ENCODE results near the gene PCDH19.

The PCDH19 gene

GRCh38 chrX:100340491-100341141, 69.5 kb downstream of the PCDH19 start:
- no peak overlapping the region for H3K27ac ChIP-seq (ENCODE audit: low read length)
- no peaks in the 10 kb centered on the region for H3K27me3 ChIP-seq (ENCODE audit: control insufficient read depth, insufficient read depth, low read length)

DNA sequence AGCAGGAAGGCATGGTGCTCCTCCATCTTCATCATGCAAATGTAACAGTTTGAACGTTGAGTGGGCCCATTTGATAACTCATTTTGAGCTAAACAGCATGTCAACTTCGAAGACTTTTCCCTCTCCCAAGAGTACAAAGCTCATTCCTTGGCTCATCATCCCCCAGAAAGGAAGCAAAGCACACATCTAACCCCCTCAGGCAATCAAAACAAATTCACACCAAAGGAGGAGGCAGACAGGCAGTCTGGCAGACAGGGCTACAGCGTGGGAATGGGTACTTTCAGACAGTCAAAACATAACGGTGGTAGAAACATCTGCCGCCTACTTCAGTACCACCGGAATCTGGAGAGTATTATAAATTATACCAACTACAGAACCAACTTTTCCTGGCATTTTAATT, 81.7 kb downstream of the PCDH19 start:
- Histone ChIP-seq H3K27ac (ENCODE audit: low read length) (no peak overlapping the region), H3K27me3 (ENCODE audit: control insufficient read depth, insufficient read depth, low read length) (no peaks in the 10 kb centered on the region), H3K36me3 (ENCODE audit: control insufficient read depth, low read depth, low read length) (no peaks in the 10 kb centered on the region), H3K9me3 (ENCODE audit: control insufficient read depth, low read depth, low read length) (no peaks in the 10 kb centered on the region), H3K9ac (ENCODE audit: low read length) (no peak overlapping the region), H3K4me1 (ENCODE audit: control insufficient read depth, low read depth, low read length) (peaks cover 9% of the 10 kb centered on the region), H3K4me3 (ENCODE audit: low read length) (no peak overlapping the region)

More at GRCh38 chrX:100340491-100341141, 69.5 kb downstream of the PCDH19 start:
- Histone ChIP-seq H3K4me3 (ENCODE audit: low read length) (no peak overlapping the region), H3K4me1 (ENCODE audit: control insufficient read depth, low read depth, low read length) (no peaks in the 10 kb centered on the region), H3K9me3 (ENCODE audit: control insufficient read depth, low read depth, low read length) (no peaks in the 10 kb centered on the region), H3K9ac (ENCODE audit: low read length) (no peak overlapping the region), H3K36me3 (ENCODE audit: control insufficient read depth, low read depth, low read length) (no peaks in the 10 kb centered on the region)

- Histone ChIP-seq H3K9ac (ENCODE audit: low read length) (no peak overlapping the region), H3K27ac (ENCODE audit: low read length) (no peak overlapping the region), H3K9me3 (ENCODE audit: control insufficient read depth, low read depth, low read length) (no peaks in the 10 kb centered on the region), H3K4me3 (ENCODE audit: low read length) (no peak overlapping the region), H3K4me1 (ENCODE audit: control insufficient read depth, low read depth, low read length) (no peaks in the 10 kb centered on the region), H3K36me3 (ENCODE audit: control insufficient read depth, low read depth, low read length) (no peaks in the 10 kb centered on the region), H3K27me3 (ENCODE audit: control insufficient read depth, insufficient read depth, low read length) (no peaks in the 10 kb centered on the region)
Observed at GRCh38 chrX:100319716-100320115, 90.4 kb downstream of the PCDH19 start.

- no peaks in the 10 kb centered on the region for H3K36me3 ChIP-seq (ENCODE audit: control insufficient read depth, low read depth, low read length)
- H3K9me3 ChIP-seq (ENCODE audit: control insufficient read depth, low read depth, low read length), result no peaks in the 10 kb centered on the region
- H3K27ac ChIP-seq (ENCODE audit: low read length), result no peak overlapping the region
- no peak overlapping the region for H3K4me3 ChIP-seq (ENCODE audit: low read length)
- no peaks in the 10 kb centered on the region for H3K27me3 ChIP-seq (ENCODE audit: control insufficient read depth, insufficient read depth, low read length)
- no peak overlapping the region for H3K9ac ChIP-seq (ENCODE audit: low read length)
- no peaks in the 10 kb centered on the region for H3K4me1 ChIP-seq (ENCODE audit: control insufficient read depth, low read depth, low read length)
Observed at GRCh38 chrX:100316987-100317386, 93.1 kb downstream of the PCDH19 start.

DNA sequence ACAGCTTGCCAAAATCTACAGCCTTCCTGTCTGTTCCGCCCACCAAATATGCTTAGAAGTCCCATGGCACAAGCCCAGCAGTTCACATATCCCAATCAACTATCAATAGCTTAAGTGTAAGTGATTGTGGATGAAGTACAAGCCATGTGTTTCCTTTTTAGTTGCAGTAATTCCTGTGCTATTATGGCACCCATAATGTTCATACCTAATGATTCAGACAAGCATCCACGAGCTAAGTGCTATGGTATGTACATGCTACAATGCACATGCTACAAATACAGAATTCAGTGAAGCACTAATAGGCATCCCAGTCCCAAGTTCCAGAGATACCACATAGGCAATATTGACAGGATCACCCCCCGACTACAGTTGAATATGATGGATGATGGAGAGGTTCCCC, 94.5 kb downstream of the PCDH19 start:
- Histone ChIP-seq H3K27ac (ENCODE audit: low read length) (no peak overlapping the region), H3K36me3 (ENCODE audit: control insufficient read depth, low read depth, low read length) (no peaks in the 10 kb centered on the region), H3K4me1 (ENCODE audit: control insufficient read depth, low read depth, low read length) (no peaks in the 10 kb centered on the region), H3K4me3 (ENCODE audit: low read length) (no peak overlapping the region), H3K9ac (ENCODE audit: low read length) (no peak overlapping the region), H3K27me3 (ENCODE audit: control insufficient read depth, insufficient read depth, low read length) (no peaks in the 10 kb centered on the region), H3K9me3 (ENCODE audit: control insufficient read depth, low read depth, low read length) (no peaks in the 10 kb centered on the region)

DNA sequence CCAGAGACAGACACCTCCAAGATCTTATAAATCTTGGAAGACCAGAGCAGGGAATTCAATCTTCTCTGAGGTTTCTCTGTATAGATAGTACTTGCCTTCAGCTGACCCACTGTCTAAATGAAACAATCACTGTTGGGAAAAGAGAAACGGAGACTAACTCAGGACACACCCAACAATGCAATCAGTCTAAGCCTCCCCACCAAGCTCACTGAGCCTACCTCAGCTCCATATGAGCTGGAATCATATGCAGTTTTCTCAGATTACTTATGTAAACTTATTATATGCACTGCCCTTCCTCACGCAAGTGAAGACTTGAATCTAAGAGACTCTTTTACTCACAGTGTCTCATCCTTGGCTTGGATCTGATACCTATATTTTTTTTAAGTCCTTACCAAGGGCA, 110.5 kb downstream of the PCDH19 start:
- no peak overlapping the region for H3K9ac ChIP-seq (ENCODE audit: low read length)
- no peak overlapping the region for H3K4me3 ChIP-seq (ENCODE audit: low read length)
- no peaks in the 10 kb centered on the region for H3K9me3 ChIP-seq (ENCODE audit: control insufficient read depth, low read depth, low read length)
- H3K27me3 ChIP-seq (ENCODE audit: control insufficient read depth, insufficient read depth, low read length), result no peaks in the 10 kb centered on the region
- no peaks in the 10 kb centered on the region for H3K36me3 ChIP-seq (ENCODE audit: control insufficient read depth, low read depth, low read length)
- peaks cover 11% of the 10 kb centered on the region for H3K4me1 ChIP-seq (ENCODE audit: control insufficient read depth, low read depth, low read length)
- no peak overlapping the region for H3K27ac ChIP-seq (ENCODE audit: low read length)

DNA sequence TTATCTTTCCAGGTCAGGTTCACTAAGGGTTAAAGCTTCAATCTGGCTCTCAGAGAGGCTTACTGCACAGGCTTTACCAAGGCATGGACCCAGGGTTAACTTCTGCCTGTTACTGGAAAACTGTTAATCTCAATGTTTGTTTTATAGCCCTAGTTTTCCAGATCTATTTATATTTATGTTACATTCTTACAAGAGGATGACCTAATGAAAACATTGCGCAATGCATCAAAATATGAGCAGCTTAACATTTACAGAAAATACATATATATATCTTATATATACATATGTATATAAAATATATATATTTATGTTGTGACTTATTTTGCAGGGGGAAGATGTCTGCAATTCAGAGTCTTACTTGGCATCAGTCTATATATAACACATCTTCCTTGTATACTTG, 112.3 kb downstream of the PCDH19 start:
- H3K36me3 ChIP-seq (ENCODE audit: control insufficient read depth, low read depth, low read length), result no peaks in the 10 kb centered on the region
- H3K4me1 ChIP-seq (ENCODE audit: control insufficient read depth, low read depth, low read length), result peaks cover 11% of the 10 kb centered on the region
- H3K9ac ChIP-seq (ENCODE audit: low read length), result no peak overlapping the region
- H3K4me3 ChIP-seq (ENCODE audit: low read length), result no peak overlapping the region
- no peaks in the 10 kb centered on the region for H3K9me3 ChIP-seq (ENCODE audit: control insufficient read depth, low read depth, low read length)
- H3K27ac ChIP-seq (ENCODE audit: low read length), result no peak overlapping the region
- H3K27me3 ChIP-seq (ENCODE audit: control insufficient read depth, insufficient read depth, low read length), result no peaks in the 10 kb centered on the region

DNA sequence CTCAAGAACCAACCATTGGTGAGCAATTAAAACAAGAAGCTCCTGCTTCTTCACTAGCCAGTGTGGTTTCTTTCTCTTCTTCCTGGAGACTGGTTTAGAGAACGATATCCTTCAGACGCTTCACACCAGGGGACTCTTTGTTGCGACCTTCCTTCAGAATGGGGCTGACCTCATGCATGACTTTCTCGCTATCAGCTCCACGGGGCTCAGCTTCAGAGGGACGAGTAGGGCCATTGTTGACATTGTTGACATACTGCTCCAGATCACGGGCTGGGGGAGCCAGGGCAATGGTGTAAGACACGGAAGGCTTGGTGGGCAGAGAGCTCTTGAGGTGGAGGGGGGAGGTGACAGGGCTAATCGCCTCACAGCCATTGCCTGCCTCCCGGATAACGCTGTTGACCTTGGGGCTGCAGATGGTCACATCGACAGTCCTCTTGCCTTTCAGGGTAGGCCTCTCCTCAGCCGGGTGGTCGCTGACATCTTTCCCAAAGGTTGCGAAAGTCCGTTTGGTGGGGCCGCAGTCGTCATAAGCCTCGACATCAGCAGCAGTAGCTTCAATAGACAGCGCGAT, 113.8 kb downstream of the PCDH19 start:
- no peaks in the 10 kb centered on the region for H3K27me3 ChIP-seq (ENCODE audit: control insufficient read depth, insufficient read depth, low read length)
- H3K9me3 ChIP-seq (ENCODE audit: control insufficient read depth, low read depth, low read length), result no peaks in the 10 kb centered on the region
- H3K27ac ChIP-seq (ENCODE audit: low read length), result no peak overlapping the region
- H3K36me3 ChIP-seq (ENCODE audit: control insufficient read depth, low read depth, low read length), result no peaks in the 10 kb centered on the region
- no peak overlapping the region for H3K4me3 ChIP-seq (ENCODE audit: low read length)
- H3K4me1 ChIP-seq (ENCODE audit: control insufficient read depth, low read depth, low read length), result peaks cover 11% of the 10 kb centered on the region
- H3K9ac ChIP-seq (ENCODE audit: low read length), result no peak overlapping the region

DNA sequence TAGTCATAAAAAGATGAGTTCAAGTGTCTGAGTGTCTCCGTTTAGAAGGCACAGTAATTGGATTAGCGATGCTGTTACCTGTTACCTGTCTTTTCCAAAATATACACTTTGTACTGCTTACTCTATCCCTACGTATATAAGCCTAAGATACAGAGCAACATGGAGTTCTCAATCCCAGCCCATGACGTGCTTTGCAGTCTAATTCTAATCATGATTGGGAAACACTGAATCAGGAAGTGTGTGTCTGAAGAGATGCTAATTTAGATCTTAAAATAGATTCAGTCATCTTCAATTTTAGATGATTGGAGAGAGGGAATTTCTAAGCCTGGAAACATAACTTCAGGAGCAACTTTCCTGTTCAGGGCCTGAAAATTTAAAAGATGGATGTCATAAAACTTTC, 115.1 kb downstream of the PCDH19 start:
- H3K27me3 ChIP-seq (ENCODE audit: control insufficient read depth, insufficient read depth, low read length), result no peaks in the 10 kb centered on the region
- no peaks in the 10 kb centered on the region for H3K9me3 ChIP-seq (ENCODE audit: control insufficient read depth, low read depth, low read length)
- H3K4me1 ChIP-seq (ENCODE audit: control insufficient read depth, low read depth, low read length), result peaks cover 11% of the 10 kb centered on the region
- H3K4me3 ChIP-seq (ENCODE audit: low read length), result no peak overlapping the region
- no peak overlapping the region for H3K9ac ChIP-seq (ENCODE audit: low read length)
- no peaks in the 10 kb centered on the region for H3K36me3 ChIP-seq (ENCODE audit: control insufficient read depth, low read depth, low read length)
- H3K27ac ChIP-seq (ENCODE audit: low read length), result no peak overlapping the region

DNA sequence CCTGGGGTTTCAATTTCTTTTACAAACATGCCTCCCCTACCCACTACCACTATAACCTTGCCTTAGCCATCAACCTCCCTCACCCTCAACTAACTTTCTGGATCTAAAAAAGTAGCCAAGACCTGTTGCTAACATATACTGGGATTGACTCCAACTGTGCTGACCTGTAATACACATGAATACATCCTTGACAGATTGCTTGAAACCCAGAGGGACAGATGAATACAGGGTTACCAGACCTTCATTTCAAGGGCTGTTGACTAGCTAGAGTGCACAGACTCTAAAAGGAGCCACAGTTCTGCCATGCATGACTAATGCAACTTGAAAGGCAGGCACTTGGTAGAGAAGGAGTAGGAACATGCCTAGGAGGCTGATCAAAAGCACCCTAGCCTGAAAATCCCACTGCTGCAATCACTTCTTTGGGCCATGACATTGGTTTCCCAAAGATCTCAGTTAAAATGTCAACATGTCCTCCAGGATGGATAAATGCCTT, 121.0 kb downstream of the PCDH19 start:
- Histone ChIP-seq H3K27ac (ENCODE audit: low read length) (no peak overlapping the region), H3K9ac (ENCODE audit: low read length) (no peak overlapping the region), H3K4me3 (ENCODE audit: low read length) (no peak overlapping the region), H3K9me3 (ENCODE audit: control insufficient read depth, low read depth, low read length) (no peaks in the 10 kb centered on the region), H3K36me3 (ENCODE audit: control insufficient read depth, low read depth, low read length) (no peaks in the 10 kb centered on the region), H3K4me1 (ENCODE audit: control insufficient read depth, low read depth, low read length) (no peaks in the 10 kb centered on the region), H3K27me3 (ENCODE audit: control insufficient read depth, insufficient read depth, low read length) (no peaks in the 10 kb centered on the region)

DNA sequence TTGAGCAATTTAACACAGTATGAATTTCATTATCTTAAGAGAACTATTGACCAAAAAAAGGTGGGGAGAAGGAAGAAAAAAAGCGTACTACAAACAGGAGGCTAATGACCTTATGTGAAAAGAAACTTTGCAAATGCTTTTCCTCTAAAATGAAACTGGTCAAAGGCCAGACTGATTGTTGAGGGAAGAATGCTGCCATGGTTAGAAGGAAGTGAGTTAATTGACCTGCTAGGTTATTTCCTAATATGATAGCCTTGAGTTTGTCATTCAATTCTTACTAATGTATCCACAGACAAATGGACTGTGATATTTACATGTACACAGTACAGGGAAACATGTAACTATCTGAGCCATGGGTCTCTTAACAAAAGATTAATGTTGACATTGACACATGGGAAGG, 132.8 kb downstream of the PCDH19 start:
- no peaks in the 10 kb centered on the region for H3K9me3 ChIP-seq (ENCODE audit: control insufficient read depth, low read depth, low read length)
- no peaks in the 10 kb centered on the region for H3K36me3 ChIP-seq (ENCODE audit: control insufficient read depth, low read depth, low read length)
- H3K9ac ChIP-seq (ENCODE audit: low read length), result no peak overlapping the region
- no peaks in the 10 kb centered on the region for H3K27me3 ChIP-seq (ENCODE audit: control insufficient read depth, insufficient read depth, low read length)
- H3K4me3 ChIP-seq (ENCODE audit: low read length), result no peak overlapping the region
- H3K27ac ChIP-seq (ENCODE audit: low read length), result no peak overlapping the region
- H3K4me1 ChIP-seq (ENCODE audit: control insufficient read depth, low read depth, low read length), result no peaks in the 10 kb centered on the region

DNA sequence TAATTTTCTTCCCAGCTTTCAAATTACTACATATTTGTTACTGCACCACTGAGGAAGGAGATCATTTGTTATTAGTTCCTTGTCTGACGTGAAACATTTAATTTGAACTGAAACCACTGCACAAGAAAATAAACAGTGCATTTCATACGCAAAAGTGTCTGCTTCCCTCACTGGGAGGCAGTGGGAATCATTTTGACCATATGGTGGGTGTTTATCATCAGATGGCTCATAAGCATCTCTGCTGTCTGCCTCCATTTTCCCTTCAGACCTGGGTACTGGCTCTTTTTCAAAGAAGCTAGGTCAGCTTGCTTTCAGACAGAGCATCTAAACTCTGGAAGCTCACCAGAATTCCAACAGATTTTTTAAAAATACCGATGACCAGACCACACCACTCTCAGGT, 135.2 kb downstream of the PCDH19 start:
- no peaks in the 10 kb centered on the region for H3K4me1 ChIP-seq (ENCODE audit: control insufficient read depth, low read depth, low read length)

More for the DNA sequence above, 135.2 kb downstream of the PCDH19 start:
- H3K9ac ChIP-seq (ENCODE audit: low read length), result no peak overlapping the region
- H3K36me3 ChIP-seq (ENCODE audit: control insufficient read depth, low read depth, low read length), result no peaks in the 10 kb centered on the region
- no peaks in the 10 kb centered on the region for H3K27me3 ChIP-seq (ENCODE audit: control insufficient read depth, insufficient read depth, low read length)
- H3K9me3 ChIP-seq (ENCODE audit: control insufficient read depth, low read depth, low read length), result no peaks in the 10 kb centered on the region
- no peak overlapping the region for H3K4me3 ChIP-seq (ENCODE audit: low read length)
- no peak overlapping the region for H3K27ac ChIP-seq (ENCODE audit: low read length)

Data from iPS-18a (cell line).